Cardiac muscle cell (in vitro differentiated cells and primary cell): ENCODE data around the gene PHF24. TPM values are rescaled to one million over a fixed set of nuclear protein-coding genes. Genes with fewer than 3 reads are reported as not detected.

Source experiments
- DNase-seq, 2 donors: peaks; one replicate each; pipeline versions ENCODE4 v3.0.0 to v3.0.0-alpha.2; 2010 to 2017; ENCODE audit warnings: low read depth in 1 of 2, low spot score in 1 of 2
- H3K27ac ChIP-seq: fragments of 200-600 bp; sonication (generic); 2 replicates; pipeline ENCODE4 v1.5.1; 2016
- H3K27me3 ChIP-seq: fragments of 200-600 bp; sonication (generic); 2 replicates; pipeline ENCODE4 v1.6.0; 2016; ENCODE audit warnings: control low read depth
- H3K36me3 ChIP-seq: fragments of 200-600 bp; sonication (generic); 2 replicates; pipeline ENCODE4 v1.5.1; 2016; ENCODE audit warnings: control low read depth
- H3K4me1 ChIP-seq: fragments of 200-600 bp; sonication (generic); 2 replicates; pipeline ENCODE4 v1.8.1; 2017; ENCODE audit warnings: low read depth, mild to moderate bottlenecking, mixed run types
- H3K4me3 ChIP-seq: fragments of 200-600 bp; sonication (generic); 2 replicates; pipeline ENCODE4 v1.5.1; 2016; ENCODE audit warnings: mild to moderate bottlenecking
- H3K9me3 ChIP-seq: fragments of 200-600 bp; sonication (generic); 2 replicates; pipeline ENCODE4 v1.5.1; 2017; ENCODE audit warnings: low read depth, mild to moderate bottlenecking, control low read depth
- CTCF ChIP-seq: IDR thresholded peaks from 2 replicates; pipeline ENCODE4 v1.5.1; 2012; ENCODE audit warnings: low read depth, mild to moderate bottlenecking, low read length
- polyA plus RNA-seq: library from polyadenylated mRNA; unstranded; fragments of >200 nt; fragmentation: Nextera tagmentation; extraction: Ambion mirVana; gene quantifications from 2 replicates; pipeline ENCODE4 v1.2.1, GENCODE V29; 2016
- total RNA-seq: library from RNA; depleted of rRNA; stranded (reverse); fragments of >200 nt; gene quantifications from 2 replicates; pipeline ENCODE4 v1.2.3, GENCODE V29; 2016

PHF24 gene
- total and polyA plus RNA-seq, 2 experiments from 2014 or later = 0.95 to 1.1 TPM

GRCh38 chr9:34989003-34989945 lies 31.2 kb downstream of the PHF24 start, which contains the start of gene DNAJB5:
Gene DNAJB5 (plus strand): TSS chr9:34989745. CDS start chr9:34990631, 886 bp downstream.
- Histone ChIP-seq H3K4me3 (peak within 1 kb of the TSS; percentile 82), H3K27ac (peak within 1 kb of the TSS; percentile 98), H3K36me3 (no peaks in the 10 kb centered on the region), H3K4me1 (peaks cover 33% of the 10 kb centered on the region), H3K27me3 (no peaks in the 10 kb centered on the region), H3K9me3 (no peaks in the 10 kb centered on the region)
- peak; percentile 99 to 100 for DNase-seq
- TF ChIP-seq CTCF = no peak

DNA sequence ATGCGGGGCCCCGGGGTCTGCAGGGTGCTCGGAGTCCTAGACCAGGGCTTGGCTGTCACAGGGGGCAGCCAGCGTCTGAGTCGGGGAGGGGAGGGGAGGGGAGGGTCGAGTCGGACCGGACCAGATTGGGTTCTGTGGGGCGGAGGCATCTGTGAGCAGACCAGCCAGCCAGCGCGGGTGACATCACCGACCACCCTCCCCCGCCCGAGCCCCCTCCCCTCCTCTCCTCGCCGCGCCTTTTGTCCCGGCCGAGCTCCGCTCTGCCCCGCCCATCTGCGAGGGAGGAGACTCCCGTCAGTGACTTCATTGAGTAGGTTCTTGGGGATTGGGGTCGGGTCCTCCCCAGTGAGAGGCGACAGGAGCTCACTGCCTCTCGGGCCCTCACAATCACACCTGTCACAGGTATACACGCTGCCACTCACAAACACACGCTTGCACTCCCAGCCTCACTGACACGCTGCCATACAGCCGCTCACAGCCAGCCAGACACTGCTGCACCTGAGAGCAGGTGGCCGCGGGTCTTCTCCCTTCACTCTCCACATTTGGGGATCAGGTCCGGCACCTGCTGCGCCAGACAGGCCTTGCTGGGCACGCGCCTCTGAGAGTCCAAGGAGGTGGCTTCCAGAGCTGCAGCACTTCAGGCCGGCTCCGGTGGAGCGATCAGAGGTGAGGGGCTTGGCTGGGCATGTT lies 32.0 kb downstream of the PHF24 start:
- H3K4me1 ChIP-seq = peaks cover 41% of the 10 kb centered on the region
- no peak for TF ChIP-seq CTCF

GRCh38 chr9:34990908-34991606 lies 33.0 kb downstream of the PHF24 start:
- no peak for TF ChIP-seq CTCF
- Histone ChIP-seq H3K36me3 (no peaks in the 10 kb centered on the region), H3K4me3 (peak overlapping the region; percentile 82), H3K4me1 (peaks cover 51% of the 10 kb centered on the region), H3K27ac (no peak overlapping the region), H3K9me3 (no peaks in the 10 kb centered on the region), H3K27me3 (no peaks in the 10 kb centered on the region)
- no peak for DNase-seq

More for the DNA sequence above, 32.0 kb downstream of the PHF24 start:
- Histone ChIP-seq H3K27me3 (no peaks in the 10 kb centered on the region), H3K9me3 (no peaks in the 10 kb centered on the region), H3K4me3 (peak overlapping the region; percentile 82), H3K27ac (peak overlapping the region; percentile 98), H3K36me3 (no peaks in the 10 kb centered on the region)
- DNase-seq = peak; percentile 64 to 85

GRCh38 chr9:34991607-34992375 lies 33.7 kb downstream of the PHF24 start:
- no peak for TF ChIP-seq CTCF
- H3K36me3 ChIP-seq = no peaks in the 10 kb centered on the region
- H3K27ac ChIP-seq = peak overlapping the region; percentile 98
- H3K9me3 ChIP-seq = no peaks in the 10 kb centered on the region
- peaks cover 51% of the 10 kb centered on the region for H3K4me1 ChIP-seq
- DNase-seq = peak; percentile 27 to 48
- H3K27me3 ChIP-seq = no peaks in the 10 kb centered on the region
- no peak overlapping the region for H3K4me3 ChIP-seq
